Ishikawa (cell line): ENCODE data around the gene CFAP126.

Source experiments
- EGR1 ChIP-seq: IDR thresholded peaks from 2 replicates; pipeline ENCODE4 v1.6.1; 2012
- EP300 ChIP-seq: IDR thresholded peaks from 2 replicates; pipeline ENCODE4 v1.6.1; 2012; ENCODE audit warnings: borderline replicate concordance
- MAX ChIP-seq: IDR thresholded peaks from 2 replicates; pipeline ENCODE4 v1.6.1; 2012
- NFIC ChIP-seq: IDR thresholded peaks from 2 replicates; pipeline ENCODE4 v1.6.1; 2012
- RAD21 ChIP-seq: IDR thresholded peaks from 2 replicates; pipeline ENCODE4 v1.6.1; 2012; ENCODE audit warnings: low read depth
- TAF1 ChIP-seq: IDR thresholded peaks from 2 replicates; pipeline ENCODE4 v1.6.1; 2012; ENCODE audit warnings: low read depth, mild to moderate bottlenecking
- YY1 ChIP-seq: IDR thresholded peaks from 2 replicates; pipeline ENCODE4 v1.6.1; 2012; ENCODE audit warnings: low read depth
- ZBTB7A ChIP-seq: IDR thresholded peaks from 2 replicates; pipeline ENCODE4 v1.6.1; 2012; ENCODE audit warnings: low read depth

- TF ChIP-seq MAX (no peak), YY1 (no peak), RAD21 (no peak), EP300 (no peak), EGR1 (no peak), NFIC (no peak), ZBTB7A (no peak), TAF1 (no peak)
Observed at GRCh38 chr1:161398900-161399256, 31.2 kb upstream of the CFAP126 start.
